Coronary artery (tissue), 2 donors: Measurements from ENCODE around the gene TEKT2.

Experiments used
- DNase-seq: peaks from one replicate; pipeline ENCODE4 v3.0.0-alpha.2; 2017; ENCODE audit warnings: low spot score
- H3K27ac ChIP-seq, 2 donors: fragments of 200-600 bp; sonication (generic); one replicate each; pipeline ENCODE4 v1.5.1; 2016 to 2019
- H3K4me3 ChIP-seq: fragments of 200-600 bp; sonication (generic); 2 replicates; pipeline ENCODE4 v1.5.1; 2016; ENCODE audit warnings: mild to moderate bottlenecking, moderate library complexity
- TF ChIP-seq, protein P1 (sequence below): fragments of 200-600 bp; sonication (generic); IDR thresholded peaks from one replicate; pipeline ENCODE4 v1.5.1; 2019; ENCODE audit warnings: antibody characterized with exemption

TEKT2 gene

DNA sequence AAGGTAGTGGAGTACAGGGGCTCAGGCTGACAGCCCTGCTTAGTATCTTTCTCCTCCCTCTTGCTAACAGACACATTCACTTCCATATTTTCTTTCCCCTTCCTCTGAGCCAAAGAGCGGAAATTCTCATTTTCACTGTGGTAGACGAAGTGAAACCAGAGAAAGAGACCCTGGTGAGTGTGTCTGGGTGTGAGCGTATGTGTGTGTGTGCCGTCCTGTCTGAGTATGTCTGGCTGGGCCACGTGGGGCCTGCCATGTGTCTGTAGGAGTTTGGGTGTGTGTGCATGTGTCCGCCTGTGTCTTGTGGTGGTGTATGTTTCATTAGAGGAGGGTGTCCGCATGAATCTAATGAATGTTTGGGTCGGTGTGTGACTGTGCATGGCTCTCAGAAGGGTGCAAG lies 39.5 kb downstream of the TEKT2 start:
- TF ChIP-seq, protein P1, sequence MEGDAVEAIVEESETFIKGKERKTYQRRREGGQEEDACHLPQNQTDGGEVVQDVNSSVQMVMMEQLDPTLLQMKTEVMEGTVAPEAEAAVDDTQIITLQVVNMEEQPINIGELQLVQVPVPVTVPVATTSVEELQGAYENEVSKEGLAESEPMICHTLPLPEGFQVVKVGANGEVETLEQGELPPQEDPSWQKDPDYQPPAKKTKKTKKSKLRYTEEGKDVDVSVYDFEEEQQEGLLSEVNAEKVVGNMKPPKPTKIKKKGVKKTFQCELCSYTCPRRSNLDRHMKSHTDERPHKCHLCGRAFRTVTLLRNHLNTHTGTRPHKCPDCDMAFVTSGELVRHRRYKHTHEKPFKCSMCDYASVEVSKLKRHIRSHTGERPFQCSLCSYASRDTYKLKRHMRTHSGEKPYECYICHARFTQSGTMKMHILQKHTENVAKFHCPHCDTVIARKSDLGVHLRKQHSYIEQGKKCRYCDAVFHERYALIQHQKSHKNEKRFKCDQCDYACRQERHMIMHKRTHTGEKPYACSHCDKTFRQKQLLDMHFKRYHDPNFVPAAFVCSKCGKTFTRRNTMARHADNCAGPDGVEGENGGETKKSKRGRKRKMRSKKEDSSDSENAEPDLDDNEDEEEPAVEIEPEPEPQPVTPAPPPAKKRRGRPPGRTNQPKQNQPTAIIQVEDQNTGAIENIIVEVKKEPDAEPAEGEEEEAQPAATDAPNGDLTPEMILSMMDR: no peak
- H3K4me3 ChIP-seq: peak overlapping the region; percentile 86
- peak overlapping the region in 1 of 2 donors; percentile 93 for H3K27ac ChIP-seq
- no peak for DNase-seq

DNA sequence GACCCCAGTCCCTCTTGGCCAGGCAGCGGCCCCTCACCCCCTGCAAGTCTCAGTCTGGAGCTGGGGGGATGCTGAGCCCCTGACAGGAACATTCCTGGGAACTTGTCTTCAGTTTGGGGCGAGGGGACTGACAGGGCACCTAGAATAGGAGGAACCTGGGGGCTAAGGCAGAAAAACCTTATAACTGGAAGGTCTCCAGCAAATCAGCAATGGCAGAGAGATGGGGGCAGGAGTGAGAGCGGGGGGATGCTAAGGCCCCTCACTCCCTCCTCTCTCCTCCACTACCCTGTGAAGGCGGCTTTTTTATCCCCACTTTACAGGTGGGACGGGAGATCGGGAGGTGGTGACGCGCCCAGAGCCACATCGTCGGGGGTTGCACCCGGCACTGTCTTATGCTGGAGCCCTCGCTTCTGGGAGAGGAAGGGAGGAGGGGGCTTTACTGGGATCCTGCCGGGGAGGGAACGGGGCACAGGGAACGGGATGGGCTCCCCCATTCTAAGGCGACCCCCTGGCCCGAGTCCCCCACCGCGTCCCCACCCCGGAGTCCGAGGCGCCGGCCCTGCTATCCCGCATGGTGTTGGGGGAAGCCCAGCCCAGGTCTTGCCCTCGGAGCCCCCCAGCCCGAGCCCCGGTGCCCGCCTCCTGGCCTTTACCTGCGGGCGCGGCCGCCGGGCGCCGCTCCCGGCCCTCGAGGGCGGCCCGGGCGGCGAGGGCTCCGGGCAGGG lies 40.7 kb downstream of the TEKT2 start:
- Histone ChIP-seq H3K27ac (peak overlapping the region; percentile 70 to 93), H3K4me3 (peak overlapping the region; percentile 86)
- TF ChIP-seq, protein P1: no peak
- no peak for DNase-seq

DNA sequence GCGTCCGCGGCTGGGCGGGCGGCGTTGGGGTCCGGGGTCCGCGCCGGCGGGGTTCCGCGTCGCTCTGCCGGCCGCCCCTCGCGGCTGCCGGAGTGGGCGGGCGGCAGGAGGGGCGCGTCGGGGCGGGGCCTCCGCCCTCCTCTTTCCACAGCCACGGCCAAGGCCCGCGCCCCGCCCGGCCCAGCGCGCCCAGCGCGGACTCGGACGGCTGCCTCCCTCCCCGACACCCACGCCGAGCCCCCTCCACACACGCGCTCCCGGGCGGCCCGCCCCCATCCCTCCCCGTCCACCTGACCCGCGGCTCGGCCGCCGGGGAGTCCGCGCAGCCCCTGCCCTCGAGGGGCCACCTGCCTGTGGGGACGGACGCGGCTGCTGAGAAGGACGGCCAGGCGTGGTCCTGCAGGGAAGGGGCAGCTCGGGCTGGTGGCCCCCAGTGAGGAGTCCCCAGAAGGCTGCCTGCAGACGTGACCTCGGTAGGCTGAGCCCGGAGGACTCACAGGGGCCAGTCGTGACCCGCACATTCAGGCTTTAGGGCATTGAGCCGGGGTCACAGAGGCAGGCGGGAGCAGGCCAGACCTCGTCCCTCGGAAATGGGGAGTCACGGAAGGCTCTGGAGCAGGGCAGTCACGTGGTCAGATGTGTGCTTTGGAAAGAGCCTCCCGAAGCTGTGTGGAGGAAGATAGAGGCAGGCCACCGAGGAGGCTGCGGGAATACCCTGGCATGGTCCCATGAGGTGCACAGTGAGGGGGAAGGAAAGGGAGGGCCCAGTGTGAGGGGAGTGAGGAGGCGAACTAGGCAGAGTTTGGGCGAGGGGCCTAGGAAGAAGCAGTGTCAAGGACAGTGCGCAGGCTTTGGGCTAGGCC lies 41.5 kb downstream of the TEKT2 start, which contains the start of gene COL8A2:
TSS of gene COL8A2 (minus strand) at position 94 of the 863 bp plus-strand sequence. CDS start 24,980 bp downstream, outside the sequence.
- no peak for DNase-seq
- TF ChIP-seq, protein P1: no peak
- peak within 1 kb of the TSS; percentile 70 to 93 for H3K27ac ChIP-seq
- peak within 1 kb of the TSS; percentile 86 for H3K4me3 ChIP-seq

DNA sequence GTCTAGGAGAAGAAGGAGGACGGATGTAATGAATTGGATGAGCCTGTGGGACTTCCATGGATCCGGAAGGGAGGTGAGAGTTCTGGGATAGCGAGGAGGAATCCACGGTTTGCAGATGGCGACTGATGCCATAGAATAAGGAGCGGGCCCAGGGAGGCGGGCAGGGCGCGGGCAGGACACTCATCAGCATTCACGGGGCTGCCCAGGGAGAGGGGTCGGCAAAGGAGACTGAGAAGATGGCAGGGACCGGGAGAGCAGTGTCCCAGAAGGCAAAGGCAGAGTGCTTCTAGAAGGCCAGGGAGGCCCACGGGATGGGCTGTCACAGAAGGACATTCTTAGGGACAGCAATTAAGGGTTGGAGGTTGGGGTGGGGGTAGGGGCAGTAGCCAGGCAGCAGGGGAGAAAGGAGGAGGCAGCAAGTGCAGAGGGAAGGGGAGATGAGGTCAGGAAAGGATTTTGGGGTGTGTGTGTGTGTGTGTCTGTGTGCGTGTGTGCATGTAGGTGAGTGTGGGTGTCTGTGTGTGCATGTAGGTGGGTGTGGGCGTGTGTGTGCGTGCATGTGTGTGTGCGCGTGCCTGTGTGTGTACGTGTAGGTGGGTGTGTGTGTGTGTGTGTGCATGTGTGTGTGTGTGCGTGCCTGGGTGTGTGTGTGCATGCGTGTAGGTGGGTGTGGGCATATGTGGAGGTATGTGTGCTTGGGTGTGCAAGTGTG lies 42.3 kb downstream of the TEKT2 start:
- TF ChIP-seq, protein P1: no peak
- peak overlapping the region in 1 of 2 donors; percentile 93 for H3K27ac ChIP-seq
- peak overlapping the region; percentile 86 for H3K4me3 ChIP-seq
- DNase-seq: no peak

DNA sequence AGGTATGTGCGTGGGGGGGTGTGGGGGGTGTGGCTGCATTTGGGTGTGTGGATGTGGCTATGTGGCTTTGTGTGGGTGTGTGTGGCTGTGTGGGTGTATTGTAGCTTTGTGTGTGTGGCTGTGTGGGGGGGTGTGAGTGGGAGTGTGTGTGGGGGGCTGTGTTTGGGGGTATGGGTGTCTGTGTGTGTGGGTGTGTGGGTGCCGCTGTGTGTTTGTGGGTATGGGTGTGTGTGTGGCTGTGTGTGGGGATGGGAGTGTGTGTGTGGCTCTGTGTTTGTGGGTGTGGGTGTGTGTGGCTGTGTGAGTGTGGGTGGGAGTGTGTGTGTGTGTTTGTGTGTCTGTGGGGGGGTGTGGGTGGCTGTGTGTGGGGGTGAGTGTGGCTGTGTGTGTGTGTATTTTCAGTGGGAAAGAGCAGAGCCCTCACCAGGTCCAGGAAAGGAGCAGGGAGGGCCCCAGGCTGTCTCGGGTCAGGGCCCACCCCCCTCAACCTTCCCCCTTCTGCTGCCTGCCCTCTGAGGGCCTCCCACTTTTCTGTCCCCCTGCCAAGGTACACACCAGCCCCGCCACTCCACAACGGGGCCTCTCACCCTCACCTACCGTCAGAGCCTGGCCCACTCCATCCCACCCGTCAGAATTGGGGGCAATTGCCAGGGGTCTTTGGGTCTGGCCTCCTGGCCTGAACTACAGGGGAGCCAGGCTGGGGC lies 43.1 kb downstream of the TEKT2 start:
- no peak overlapping the region for H3K4me3 ChIP-seq
- TF ChIP-seq, protein P1: no peak
- H3K27ac ChIP-seq: no peak overlapping the region
- DNase-seq: no peak

DNA sequence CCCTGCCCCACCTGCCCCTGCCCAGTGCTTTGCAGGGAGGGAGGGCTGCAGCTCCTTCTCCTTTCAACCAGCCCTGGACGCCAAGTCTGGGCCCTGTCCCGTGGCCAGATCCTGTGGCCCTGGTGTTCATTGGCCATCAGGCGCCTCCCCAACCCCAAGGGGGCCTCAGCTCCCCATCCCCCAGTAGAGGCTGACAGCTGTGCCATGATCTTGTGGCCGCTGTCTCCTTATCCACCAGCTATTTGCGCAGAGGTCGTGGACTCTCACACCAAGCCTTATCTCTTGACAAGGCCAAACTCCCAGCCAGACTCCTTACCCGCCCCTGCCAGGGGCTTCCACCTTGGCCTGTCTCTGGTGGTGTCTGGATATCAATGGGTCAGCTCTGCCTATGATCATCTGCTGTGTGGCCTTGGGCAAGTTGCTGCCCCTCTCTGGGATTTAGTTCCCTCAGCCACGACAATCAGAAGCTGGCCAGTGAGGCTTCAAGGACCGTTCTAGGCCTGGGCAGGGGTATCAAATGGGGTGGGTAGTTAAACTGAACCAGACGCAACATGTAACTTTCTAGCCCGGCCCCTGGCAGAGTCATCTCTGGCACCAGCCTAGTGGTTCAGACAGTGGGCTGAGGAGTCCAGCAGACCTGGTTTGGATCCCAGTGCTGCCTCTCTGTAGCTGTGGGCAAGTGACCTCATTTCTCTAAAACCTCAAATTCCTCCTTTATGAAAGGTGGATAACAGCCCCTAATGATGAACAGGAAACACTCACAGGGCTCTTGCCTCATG lies 44.4 kb downstream of the TEKT2 start:
- H3K27ac ChIP-seq: no peak overlapping the region
- TF ChIP-seq, protein P1: no peak
- no peak for DNase-seq

More for the DNA sequence above, 44.4 kb downstream of the TEKT2 start:
- no peak overlapping the region for H3K4me3 ChIP-seq
